CD4-positive, alpha-beta T cell treated with Interleukin-17A for 1 hour (primary cell): ENCODE results near the gene NRK.
"Not testable (repeated sequence)": the region's sequence is repeated elsewhere in the genome, so short reads cannot be mapped to it uniquely, and the experiment has no call there.

ENCODE experiments used
- DNase-seq: peaks from one replicate; pipeline ENCODE4 v3.0.0-alpha.2; 2020

The NRK gene

GRCh38 chrX:105882581-105883275 lies 60.4 kb downstream of the NRK start:
- no peak for DNase-seq

DNA sequence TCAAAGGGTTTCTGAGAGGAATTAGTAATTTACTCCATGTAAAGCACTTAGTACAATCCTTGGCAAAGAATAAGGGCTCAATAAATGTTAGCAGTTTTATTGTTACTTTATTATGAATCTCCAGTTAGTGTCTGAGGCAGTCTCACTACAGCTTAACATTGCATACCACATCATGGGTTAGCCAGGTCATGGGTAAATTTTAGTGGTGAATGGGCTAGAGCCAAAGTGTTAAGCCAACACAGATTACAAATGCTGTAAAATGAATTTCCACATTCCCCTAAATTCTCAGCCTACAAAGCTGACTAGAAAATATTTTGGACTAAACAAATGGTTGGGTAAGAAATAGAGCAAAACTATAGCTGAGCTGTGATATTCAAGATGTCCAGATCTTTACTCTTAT lies 72.4 kb downstream of the NRK start:
- DNase-seq: no peak

DNA sequence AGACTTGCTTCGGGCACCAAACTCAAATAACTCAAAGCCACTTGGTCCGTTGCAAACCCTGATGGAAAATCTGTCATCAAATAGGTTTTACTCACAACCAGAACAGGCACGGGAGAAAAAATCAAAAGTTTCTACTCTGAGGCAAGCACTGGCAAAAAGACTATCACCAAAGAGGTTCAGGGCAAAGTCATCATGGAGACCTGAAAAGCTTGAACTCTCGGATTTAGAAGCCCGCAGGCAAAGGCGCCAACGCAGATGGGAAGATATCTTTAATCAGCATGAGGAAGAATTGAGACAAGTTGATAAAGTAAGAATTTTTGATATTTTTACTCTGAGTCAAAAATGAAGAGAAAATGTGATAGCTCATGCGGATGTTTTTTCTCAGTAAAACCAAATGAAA lies 87.2 kb downstream of the NRK start:
- no peak for DNase-seq

GRCh38 chrX:105910563-105911105 lies 88.3 kb downstream of the NRK start:
- no peak for DNase-seq

DNA sequence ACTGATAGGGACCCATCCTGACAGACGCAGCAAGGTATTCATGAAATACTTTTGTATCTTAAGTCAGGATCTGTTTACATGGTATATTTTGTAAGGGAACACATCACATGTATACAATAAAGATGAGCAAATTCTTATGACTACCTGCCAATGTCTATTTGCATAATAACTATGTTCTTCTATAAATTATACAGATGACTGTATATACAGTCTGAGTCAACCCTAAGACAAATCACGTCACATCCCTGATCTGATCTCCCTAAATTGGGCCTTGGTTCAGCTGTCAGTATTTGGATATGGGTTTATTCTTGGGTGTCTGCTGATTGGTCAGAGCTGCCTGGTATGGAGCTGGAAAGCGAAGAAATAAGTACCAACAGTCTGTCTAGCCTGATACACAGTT lies 122.9 kb downstream of the NRK start:
- DNase-seq: no peak

GRCh38 chrX:105969487-105969886 lies 147.1 kb downstream of the NRK start:
- no peak for DNase-seq

DNA sequence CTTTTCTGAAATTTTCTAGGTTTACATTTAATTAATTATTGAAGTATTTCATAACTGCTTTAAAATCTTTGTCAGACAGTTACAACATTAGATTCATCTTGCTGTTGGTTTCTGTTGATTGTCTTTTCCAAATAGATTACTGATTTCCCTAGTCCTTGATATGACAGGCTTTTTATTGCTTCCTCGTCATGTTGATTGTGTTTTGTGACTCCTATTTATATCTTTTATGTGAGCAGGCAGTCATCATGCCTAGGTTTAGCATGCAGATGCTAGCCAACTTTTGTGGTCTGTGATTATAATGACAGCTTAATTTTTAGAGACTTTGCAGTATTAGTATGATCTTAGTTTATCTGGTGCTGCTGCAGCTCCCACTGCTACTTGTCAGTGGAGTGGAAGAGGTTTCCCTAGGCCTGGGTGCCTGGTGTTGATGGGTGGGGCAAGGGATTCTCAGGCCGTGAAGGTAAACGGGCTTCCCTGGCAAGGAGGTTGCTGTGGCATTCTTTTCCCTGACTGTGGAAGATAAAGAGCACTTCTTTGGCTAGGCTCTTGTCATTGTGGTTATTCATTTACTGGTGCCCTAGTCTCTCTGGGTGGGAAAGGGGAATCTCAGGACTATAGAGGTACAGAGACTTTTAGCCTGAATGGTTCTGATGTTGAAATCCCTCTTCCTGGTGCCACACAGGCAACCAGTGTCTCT lies 150.5 kb downstream of the NRK start:
- DNase-seq: no peak

DNA sequence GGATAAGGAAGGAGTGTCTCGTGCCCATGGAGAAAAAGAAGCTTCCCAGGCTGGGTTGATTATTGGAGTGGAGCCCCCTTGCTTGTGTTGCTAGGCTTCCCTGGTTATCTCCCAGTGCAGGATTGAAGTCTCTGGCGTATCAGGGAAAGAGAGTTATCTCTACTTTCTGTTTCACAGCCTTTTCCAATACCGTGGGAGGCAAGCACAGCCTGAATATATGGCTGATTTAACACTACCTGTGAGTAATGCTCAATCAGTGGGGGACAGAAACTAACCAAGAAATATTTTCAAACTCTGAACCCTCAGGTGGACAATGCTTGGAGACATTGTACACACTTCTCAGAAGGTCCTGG lies 151.0 kb downstream of the NRK start:
- no peak for DNase-seq

DNA sequence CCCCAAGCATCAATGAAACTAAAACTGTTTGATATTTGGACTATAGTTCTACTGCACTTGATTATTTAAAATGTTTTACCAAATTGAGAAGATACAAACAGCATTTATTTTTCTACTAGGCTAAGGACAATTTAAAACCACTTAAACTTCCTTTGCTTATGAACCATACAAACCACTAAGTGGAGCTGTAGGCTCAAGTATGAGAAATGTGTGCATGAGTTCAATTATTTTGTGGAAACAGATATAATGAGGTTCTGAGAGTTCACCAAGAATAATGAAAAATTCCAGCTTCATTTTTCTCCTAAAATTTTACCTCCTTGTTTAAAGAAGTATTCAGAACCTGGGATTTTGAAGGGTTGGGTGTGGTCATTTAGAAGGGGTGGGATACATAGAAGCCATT lies 153.0 kb downstream of the NRK start:
- no peak for DNase-seq

DNA sequence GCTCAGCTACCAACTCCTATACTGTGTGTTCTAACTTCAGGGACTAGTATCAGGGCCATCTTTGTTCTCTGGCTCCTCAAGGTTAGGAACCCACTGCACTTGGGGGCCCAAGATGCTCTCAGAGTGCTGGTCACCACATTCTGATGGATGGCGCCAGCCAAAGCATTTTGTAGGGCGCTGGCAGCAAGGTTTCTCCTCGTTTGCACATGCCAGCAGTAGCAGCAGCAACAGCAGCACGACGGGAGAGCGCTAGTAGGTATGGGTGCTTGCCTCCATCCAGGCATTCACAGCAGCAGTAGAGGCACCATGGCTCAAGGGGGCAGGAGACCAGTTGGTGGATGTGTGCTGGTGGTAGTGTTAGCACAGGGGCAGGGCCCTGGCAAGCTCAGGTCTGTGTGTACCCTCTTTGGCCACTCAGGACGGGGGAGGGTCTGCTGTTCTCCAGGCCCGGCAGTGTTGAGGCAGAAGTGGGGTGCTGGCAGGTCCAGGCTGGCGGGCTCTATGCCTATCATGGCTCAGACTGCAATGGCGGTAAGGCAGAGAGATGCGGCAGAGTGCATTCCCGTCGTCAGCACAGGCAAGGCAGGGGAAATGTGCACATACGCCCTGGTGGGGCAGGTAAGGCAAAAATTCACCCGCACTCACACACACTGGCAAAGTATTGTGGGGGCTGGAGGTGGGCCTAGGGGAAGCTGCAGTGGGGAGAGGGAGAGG lies 159.6 kb downstream of the NRK start:
- no peak for DNase-seq

DNA sequence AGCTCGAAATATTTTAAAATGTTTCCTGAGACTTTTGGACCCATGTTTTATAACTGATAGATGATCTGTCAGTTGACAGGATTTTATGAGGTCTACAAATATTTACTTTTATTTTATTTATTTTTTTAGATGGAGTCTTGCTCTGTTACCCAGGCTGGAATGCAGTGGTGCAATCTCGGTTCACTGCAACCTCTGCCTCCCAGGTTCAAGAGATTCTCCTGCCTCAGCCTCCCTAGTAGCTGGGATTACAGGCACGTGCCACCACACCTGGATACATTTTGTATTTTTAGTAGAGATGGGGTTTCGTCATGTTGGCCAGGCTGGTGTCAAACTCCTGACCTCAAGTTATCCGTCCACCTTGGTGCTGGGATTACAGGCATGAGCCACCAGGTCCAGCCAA lies 166.1 kb downstream of the NRK start:
- not testable (repeated sequence) for DNase-seq

DNA sequence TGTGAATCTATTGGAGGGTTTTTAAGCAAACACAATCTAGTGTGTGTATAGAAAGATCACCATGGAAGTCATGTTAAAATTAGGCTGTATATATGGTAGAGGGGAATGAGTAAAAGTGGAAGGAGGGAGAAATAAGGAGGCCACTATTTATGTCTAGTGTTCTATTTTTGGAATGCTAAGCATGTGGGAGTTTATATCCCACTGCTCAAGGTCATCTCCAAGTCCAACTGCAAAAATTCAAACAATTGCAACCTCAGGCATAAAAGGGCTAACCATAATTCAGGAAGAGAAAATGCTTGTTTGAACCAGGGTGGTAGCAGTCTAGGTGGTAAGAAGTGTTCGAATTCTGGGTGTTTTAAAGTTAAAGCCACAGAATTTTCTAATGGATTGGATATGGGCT lies 177.0 kb downstream of the NRK start:
- DNase-seq: no peak

DNA sequence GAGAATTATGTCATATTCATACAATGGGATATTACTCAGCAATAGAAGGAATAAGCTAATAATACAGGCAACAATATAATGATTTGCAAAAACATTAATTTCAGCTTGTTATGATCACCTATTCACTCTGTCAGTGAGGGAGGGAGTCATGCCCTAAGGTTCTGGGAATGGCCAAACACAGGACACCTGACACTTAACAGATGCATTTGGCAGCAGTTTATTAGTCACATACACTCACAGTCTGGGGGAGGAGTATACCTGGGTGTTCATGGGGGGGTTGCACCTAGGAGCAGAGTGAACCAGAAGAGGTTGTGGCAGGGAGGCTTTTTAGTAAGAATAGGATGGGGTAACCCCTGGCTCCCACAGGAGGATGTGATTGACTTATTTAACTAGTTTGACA lies 177.9 kb downstream of the NRK start:
- no peak for DNase-seq

GRCh38 chrX:106000609-106001008 lies 178.3 kb downstream of the NRK start:
- DNase-seq: not testable (repeated sequence)

GRCh38 chrX:106005684-106006083 lies 183.3 kb downstream of the NRK start:
- no peak for DNase-seq

- DNase-seq: no peak
Observed at GRCh38 chrX:106007815-106008214, 185.5 kb downstream of the NRK start.
